Measurements from ENCODE around the gene COL2A1.

GRCh38 chr12:47973870-47974269 lies 30.4 kb downstream of the COL2A1 start:
- TF ChIP-seq CTCF (conservative IDR thresholded peaks at IDR 0.05) (no peak), EZH2 (IDR thresholded peaks at IDR 0.05; ENCODE audit: low read depth) (no peak)

Measured in PC-9 (cell line).